GM23338 (cell line): ENCODE data around the gene BIN1. TPM values are rescaled to one million over a fixed set of nuclear protein-coding genes. Genes with fewer than 3 reads are reported as not detected.

Source experiments
- CREB1 ChIP-seq: fragments of 250-450 bp; sonication (Bioruptor Pico); IDR thresholded peaks from 2 replicates; pipeline ENCODE4 v1.5.0; 2020; ENCODE audit warnings: low read depth, mild to moderate bottlenecking, moderate library complexity
- polyA plus RNA-seq: library from polyadenylated mRNA; unstranded; fragments of >200 nt; fragmentation: Nextera tagmentation; extraction: Ambion mirVana; gene quantifications from 2 replicates; pipeline ENCODE4 v1.2.1, GENCODE V29; 2016
- total RNA-seq: library from RNA; depleted of rRNA; stranded (reverse); fragments of >200 nt; shearing (Covaris generic); gene quantifications from 2 replicates; pipeline ENCODE4 v1.2.3, GENCODE V29; 2014
- TF ChIP-seq, protein P1 (sequence below): fragments of 250-450 bp; sonication (Bioruptor Pico); IDR thresholded peaks from 2 replicates; pipeline ENCODE4 v1.5.0; 2020; ENCODE audit warnings: mild to moderate bottlenecking, moderate library complexity
- TF ChIP-seq, protein P2 (sequence below), 2 experiments: fragments of 200-600 bp in 1 of 2; sonication (generic) in 1 of 2; conservative IDR thresholded peaks; 2 replicates each; pipeline versions ENCODE4 v1.5.1 to v1.6.1; 2016 to 2017; ENCODE audit warnings: antibody characterized with exemption in 2 of 2, low read depth in 2 of 2, mild to moderate bottlenecking in 2 of 2, moderate library complexity in 1 of 2
- TF ChIP-seq, protein P3 (sequence below): IDR thresholded peaks from one replicate; pipeline ENCODE4 v1.6.1; 2018; ENCODE audit warnings: antibody characterized with exemption; ENCODE audit not compliant: unreplicated experiment

BIN1 gene
- total and polyA plus RNA-seq, 2 experiments from 2014 or later: 30.1 to 56.4 TPM

DNA sequence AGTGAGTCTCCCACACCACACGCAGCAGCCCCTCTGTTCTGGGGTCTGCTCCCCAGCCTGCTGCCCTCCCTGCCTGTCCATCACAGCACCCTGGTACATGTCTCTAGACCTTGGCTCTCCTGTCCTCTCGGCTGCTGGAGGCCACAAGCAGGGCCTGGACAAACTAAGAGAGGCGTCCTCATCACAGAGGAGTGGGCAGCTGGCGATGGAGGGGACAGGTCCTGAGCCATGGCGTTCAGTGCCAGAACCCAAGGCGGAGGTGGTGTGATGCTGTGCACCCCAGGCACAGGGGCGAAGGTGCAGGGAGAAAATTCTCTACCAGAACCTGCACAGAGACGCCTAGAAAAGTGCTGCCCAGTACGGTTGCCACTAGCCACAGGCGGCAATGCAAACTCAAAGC is 47.4 kb downstream of the BIN1 start (continued):
- TF ChIP-seq, protein P1, sequence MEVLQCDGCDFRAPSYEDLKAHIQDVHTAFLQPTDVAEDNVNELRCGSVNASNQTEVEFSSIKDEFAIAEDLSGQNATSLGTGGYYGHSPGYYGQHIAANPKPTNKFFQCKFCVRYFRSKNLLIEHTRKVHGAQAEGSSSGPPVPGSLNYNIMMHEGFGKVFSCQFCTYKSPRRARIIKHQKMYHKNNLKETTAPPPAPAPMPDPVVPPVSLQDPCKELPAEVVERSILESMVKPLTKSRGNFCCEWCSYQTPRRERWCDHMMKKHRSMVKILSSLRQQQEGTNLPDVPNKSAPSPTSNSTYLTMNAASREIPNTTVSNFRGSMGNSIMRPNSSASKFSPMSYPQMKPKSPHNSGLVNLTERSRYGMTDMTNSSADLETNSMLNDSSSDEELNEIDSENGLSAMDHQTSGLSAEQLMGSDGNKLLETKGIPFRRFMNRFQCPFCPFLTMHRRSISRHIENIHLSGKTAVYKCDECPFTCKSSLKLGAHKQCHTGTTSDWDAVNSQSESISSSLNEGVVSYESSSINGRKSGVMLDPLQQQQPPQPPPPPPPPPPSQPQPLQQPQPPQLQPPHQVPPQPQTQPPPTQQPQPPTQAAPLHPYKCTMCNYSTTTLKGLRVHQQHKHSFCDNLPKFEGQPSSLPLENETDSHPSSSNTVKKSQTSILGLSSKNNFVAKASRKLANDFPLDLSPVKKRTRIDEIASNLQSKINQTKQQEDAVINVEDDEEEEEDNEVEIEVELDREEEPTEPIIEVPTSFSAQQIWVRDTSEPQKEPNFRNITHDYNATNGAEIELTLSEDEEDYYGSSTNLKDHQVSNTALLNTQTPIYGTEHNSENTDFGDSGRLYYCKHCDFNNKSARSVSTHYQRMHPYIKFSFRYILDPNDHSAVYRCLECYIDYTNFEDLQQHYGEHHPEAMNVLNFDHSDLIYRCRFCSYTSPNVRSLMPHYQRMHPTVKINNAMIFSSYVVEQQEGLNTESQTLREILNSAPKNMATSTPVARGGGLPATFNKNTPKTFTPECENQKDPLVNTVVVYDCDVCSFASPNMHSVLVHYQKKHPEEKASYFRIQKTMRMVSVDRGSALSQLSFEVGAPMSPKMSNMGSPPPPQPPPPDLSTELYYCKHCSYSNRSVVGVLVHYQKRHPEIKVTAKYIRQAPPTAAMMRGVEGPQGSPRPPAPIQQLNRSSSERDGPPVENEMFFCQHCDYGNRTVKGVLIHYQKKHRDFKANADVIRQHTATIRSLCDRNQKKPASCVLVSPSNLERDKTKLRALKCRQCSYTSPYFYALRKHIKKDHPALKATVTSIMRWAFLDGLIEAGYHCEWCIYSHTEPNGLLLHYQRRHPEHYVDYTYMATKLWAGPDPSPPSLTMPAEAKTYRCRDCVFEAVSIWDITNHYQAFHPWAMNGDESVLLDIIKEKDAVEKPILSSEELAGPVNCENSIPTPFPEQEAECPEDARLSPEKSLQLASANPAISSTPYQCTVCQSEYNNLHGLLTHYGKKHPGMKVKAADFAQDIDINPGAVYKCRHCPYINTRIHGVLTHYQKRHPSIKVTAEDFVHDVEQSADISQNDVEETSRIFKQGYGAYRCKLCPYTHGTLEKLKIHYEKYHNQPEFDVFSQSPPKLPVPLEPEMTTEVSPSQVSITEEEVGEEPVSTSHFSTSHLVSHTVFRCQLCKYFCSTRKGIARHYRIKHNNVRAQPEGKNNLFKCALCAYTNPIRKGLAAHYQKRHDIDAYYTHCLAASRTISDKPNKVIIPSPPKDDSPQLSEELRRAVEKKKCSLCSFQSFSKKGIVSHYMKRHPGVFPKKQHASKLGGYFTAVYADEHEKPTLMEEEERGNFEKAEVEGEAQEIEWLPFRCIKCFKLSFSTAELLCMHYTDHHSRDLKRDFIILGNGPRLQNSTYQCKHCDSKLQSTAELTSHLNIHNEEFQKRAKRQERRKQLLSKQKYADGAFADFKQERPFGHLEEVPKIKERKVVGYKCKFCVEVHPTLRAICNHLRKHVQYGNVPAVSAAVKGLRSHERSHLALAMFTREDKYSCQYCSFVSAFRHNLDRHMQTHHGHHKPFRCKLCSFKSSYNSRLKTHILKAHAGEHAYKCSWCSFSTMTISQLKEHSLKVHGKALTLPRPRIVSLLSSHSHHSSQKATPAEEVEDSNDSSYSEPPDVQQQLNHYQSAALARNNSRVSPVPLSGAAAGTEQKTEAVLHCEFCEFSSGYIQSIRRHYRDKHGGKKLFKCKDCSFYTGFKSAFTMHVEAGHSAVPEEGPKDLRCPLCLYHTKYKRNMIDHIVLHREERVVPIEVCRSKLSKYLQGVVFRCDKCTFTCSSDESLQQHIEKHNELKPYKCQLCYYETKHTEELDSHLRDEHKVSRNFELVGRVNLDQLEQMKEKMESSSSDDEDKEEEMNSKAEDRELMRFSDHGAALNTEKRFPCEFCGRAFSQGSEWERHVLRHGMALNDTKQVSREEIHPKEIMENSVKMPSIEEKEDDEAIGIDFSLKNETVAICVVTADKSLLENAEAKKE (CRISPR knock-in tag): no peak
- no peak for TF ChIP-seq CREB1 (CRISPR knock-in tag)
- TF ChIP-seq, protein P2, sequence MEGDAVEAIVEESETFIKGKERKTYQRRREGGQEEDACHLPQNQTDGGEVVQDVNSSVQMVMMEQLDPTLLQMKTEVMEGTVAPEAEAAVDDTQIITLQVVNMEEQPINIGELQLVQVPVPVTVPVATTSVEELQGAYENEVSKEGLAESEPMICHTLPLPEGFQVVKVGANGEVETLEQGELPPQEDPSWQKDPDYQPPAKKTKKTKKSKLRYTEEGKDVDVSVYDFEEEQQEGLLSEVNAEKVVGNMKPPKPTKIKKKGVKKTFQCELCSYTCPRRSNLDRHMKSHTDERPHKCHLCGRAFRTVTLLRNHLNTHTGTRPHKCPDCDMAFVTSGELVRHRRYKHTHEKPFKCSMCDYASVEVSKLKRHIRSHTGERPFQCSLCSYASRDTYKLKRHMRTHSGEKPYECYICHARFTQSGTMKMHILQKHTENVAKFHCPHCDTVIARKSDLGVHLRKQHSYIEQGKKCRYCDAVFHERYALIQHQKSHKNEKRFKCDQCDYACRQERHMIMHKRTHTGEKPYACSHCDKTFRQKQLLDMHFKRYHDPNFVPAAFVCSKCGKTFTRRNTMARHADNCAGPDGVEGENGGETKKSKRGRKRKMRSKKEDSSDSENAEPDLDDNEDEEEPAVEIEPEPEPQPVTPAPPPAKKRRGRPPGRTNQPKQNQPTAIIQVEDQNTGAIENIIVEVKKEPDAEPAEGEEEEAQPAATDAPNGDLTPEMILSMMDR (conservative IDR thresholded peaks at IDR 0.05; ENCODE audit: low read depth in 2 of 2): no peak
- TF ChIP-seq, protein P3, sequence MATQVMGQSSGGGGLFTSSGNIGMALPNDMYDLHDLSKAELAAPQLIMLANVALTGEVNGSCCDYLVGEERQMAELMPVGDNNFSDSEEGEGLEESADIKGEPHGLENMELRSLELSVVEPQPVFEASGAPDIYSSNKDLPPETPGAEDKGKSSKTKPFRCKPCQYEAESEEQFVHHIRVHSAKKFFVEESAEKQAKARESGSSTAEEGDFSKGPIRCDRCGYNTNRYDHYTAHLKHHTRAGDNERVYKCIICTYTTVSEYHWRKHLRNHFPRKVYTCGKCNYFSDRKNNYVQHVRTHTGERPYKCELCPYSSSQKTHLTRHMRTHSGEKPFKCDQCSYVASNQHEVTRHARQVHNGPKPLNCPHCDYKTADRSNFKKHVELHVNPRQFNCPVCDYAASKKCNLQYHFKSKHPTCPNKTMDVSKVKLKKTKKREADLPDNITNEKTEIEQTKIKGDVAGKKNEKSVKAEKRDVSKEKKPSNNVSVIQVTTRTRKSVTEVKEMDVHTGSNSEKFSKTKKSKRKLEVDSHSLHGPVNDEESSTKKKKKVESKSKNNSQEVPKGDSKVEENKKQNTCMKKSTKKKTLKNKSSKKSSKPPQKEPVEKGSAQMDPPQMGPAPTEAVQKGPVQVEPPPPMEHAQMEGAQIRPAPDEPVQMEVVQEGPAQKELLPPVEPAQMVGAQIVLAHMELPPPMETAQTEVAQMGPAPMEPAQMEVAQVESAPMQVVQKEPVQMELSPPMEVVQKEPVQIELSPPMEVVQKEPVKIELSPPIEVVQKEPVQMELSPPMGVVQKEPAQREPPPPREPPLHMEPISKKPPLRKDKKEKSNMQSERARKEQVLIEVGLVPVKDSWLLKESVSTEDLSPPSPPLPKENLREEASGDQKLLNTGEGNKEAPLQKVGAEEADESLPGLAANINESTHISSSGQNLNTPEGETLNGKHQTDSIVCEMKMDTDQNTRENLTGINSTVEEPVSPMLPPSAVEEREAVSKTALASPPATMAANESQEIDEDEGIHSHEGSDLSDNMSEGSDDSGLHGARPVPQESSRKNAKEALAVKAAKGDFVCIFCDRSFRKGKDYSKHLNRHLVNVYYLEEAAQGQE: no peak
